Neural progenitor cell (in vitro differentiated cells): ENCODE data around the gene MVB12B.

Source experiments
- EZH2 ChIP-seq: fragments of 200-600 bp; sonication (generic); IDR thresholded peaks from 2 replicates; pipeline ENCODE4 v1.6.1; 2017; ENCODE audit warnings: antibody characterized with exemption, mild to moderate bottlenecking, moderate library complexity
- EZH2phosphoT487 ChIP-seq: fragments of 200-600 bp; sonication (generic); IDR thresholded peaks from 2 replicates; pipeline ENCODE4 v1.6.1; 2017; ENCODE audit warnings: antibody characterized with exemption
- TF ChIP-seq, protein P1 (sequence below): fragments of 200-600 bp; sonication (generic); IDR thresholded peaks from 2 replicates; pipeline ENCODE4 v1.5.1; 2017; ENCODE audit warnings: antibody characterized with exemption, mild to moderate bottlenecking

DNA sequence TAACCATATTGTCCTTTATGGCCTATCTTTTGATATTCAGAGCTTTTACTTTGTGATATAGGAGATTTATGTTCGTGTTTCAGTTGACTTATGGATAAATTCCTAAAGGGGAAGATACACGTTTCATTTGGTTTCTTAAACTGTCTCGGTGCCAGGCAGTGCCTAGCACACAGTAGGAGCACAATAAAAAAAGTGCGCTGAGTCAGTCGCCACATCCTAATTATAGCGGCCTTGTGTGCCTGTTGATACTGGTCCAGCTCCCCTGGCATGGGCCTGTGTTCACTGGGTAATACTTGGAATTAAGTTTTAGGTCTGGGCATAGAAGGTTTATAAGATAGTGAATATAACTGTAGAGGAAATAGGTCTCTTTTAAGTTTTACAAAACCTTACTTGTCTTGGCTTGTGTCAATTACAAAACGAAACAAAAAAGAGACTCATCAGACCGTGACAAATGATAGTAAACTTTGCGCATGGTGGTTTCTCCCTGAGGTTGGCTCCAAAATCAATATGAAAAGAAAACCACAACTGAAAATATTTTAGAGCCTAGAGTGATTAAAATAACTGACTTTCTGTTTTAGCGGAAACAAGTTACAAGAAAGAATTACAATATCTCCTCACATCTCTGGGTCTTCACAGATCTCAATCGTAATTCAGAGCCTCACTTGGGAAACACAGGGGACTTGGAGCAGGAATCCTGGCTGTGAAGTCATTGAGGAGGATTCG is 84.8 kb downstream of the MVB12B start:
- TF ChIP-seq EZH2: no peak
- TF ChIP-seq, protein P1, sequence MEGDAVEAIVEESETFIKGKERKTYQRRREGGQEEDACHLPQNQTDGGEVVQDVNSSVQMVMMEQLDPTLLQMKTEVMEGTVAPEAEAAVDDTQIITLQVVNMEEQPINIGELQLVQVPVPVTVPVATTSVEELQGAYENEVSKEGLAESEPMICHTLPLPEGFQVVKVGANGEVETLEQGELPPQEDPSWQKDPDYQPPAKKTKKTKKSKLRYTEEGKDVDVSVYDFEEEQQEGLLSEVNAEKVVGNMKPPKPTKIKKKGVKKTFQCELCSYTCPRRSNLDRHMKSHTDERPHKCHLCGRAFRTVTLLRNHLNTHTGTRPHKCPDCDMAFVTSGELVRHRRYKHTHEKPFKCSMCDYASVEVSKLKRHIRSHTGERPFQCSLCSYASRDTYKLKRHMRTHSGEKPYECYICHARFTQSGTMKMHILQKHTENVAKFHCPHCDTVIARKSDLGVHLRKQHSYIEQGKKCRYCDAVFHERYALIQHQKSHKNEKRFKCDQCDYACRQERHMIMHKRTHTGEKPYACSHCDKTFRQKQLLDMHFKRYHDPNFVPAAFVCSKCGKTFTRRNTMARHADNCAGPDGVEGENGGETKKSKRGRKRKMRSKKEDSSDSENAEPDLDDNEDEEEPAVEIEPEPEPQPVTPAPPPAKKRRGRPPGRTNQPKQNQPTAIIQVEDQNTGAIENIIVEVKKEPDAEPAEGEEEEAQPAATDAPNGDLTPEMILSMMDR: no peak
- TF ChIP-seq EZH2phosphoT487: no peak
